Suprapubic skin (tissue), 3 donors: ENCODE measurements around the gene NARS2.

Source experiments
- CTCF ChIP-seq, 2 donors: fragments of 200-600 bp in 1 of 2; fragments of 450-650 bp in 1 of 2; sonication (generic) in 1 of 2; IDR thresholded peaks; one replicate each; pipeline ENCODE4 v1.5.1; 2016 to 2019; ENCODE audit warnings: antibody characterized with exemption in 2 of 2, mild to moderate bottlenecking in 1 of 2, moderate library complexity in 1 of 2
- EP300 ChIP-seq: sonication (generic); formaldehyde crosslinking; IDR thresholded peaks from one replicate; pipeline ENCODE4 v1.6.1; 2017; ENCODE audit warnings: antibody characterized with exemption

- TF ChIP-seq CTCF (IDR thresholded peaks at IDR 0.05), result no peak
- no peak for TF ChIP-seq EP300
These were observed 1.4 kb downstream of the NARS2 start for GRCh38 chr11:78573271-78573670.
